Middle frontal gyrus (tissue), 1 donor: ENCODE data around the gene MELTF.

Experiments
- DNase-seq: peaks from one replicate; pipeline ENCODE4 v3.0.0-alpha.2; 2015; ENCODE audit warnings: low spot score; ENCODE audit errors: extremely low spot score

Gene MELTF

DNA sequence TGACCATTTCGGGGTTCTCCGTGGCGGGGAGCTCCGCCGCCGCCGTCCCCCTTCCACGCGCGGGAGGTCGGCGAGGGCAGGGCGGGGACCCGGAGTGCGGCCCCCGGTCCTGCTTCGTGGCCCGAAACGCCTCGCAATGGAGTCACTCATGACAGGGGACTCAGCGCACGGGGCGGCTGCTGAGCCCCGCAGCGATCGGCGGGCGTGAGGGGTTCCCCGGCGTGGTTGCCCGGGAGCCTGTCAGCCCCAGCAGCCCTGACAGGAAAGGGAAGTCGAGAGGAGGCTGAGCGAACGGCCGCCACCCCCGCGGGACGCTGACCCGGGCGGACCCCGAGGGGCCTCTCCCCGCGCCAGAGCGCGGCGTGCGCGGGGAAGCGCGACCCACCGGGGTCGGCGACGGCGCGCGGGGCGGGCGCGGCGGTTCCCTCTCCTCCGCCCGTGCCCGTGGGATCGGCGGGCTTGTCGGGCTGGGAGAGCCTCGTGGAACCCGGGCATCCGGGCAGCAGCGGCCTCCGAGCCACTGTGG is 60.4 kb downstream of the MELTF start:
- no peak for DNase-seq

DNA sequence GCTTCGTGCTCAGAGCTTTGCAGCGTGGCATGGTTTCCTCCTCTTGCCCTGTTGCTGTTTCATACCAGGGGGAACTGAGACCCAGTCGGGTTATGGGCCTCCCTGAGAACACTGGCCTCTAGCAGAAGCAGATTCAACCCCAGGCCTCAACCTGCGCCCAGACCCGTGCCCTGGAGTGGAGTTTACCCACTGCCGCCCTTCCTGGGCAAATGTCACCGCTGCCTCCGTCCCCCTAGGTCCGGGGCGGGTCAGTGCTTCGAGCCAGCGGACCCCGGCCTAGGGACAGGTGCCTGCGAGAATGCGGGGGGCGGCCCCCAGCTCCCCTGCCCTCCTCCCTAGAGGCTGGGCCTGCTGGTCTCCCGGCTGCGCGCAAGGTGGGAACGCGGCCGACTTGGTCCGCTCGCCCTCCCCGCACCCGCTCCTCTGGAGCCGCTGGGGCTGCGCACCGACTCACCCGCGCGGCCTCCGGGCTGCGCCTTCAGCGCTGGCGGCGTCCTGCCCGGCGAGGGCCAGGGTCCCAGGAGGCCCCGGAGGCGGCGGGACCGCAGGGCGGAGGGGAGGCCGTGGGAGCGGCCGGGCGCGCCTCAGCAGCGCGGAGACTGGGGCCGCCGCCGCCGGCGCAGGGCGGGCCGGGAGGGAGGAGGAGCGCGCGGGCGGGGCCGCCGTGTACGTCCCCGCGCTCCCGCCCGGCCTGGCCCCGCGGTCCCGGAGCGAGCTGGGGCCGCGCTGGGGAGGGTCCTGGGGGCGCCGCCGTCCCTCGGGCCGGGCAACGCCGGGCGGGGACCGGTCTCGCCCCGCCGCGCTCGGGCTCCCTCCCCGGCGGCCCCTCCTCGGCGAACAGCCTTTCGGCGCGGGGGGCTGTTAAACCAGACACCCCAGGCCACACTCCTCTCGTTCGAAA is 61.1 kb downstream of the MELTF start, which contains the start of gene PIGZ:
PIGZ (minus strand) TSS at position 601 of the 901 bp plus-strand sequence. CDS start 16,802 bp downstream, outside the sequence.
- no peak for DNase-seq

DNA sequence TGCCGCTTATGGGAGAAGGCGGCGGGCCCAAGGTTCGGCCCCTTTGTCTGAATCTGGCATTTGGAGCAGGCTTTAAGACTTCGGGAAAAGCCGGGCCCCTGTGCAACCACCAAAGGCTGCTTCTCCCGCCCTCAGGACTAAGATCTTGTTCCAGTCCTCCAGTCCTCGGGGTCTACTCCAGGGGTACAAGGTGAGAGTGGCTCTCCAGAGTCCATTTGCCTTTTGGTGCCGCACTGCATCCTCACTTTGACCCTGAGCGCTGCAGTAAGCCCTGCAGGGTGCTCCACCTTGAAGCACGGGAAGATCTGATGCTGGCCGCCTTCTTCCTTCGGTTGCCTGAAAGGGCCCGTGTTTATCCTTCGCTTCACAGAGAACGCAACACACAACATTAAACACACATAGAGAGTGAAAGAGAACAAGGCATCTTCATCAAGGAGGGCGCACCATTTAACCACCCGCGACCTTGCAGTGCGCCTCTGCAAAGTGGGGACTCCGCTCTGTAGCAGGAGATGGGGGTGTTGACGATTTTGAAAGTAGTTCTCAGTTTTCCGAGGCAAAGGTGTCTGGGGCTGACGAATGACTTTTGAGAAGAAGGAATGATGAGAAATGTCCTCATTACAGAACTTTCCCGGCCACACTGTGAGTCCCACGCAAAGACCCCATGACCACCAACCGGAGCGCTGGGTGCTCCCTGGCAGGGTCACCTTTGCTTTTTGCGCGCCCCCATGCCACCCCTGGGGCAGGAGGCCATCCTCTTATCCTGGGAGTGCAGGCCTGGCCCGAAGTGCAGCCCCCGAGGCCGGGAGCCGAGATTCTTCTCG is 62.0 kb downstream of the MELTF start:
- DNase-seq: no peak

DNA sequence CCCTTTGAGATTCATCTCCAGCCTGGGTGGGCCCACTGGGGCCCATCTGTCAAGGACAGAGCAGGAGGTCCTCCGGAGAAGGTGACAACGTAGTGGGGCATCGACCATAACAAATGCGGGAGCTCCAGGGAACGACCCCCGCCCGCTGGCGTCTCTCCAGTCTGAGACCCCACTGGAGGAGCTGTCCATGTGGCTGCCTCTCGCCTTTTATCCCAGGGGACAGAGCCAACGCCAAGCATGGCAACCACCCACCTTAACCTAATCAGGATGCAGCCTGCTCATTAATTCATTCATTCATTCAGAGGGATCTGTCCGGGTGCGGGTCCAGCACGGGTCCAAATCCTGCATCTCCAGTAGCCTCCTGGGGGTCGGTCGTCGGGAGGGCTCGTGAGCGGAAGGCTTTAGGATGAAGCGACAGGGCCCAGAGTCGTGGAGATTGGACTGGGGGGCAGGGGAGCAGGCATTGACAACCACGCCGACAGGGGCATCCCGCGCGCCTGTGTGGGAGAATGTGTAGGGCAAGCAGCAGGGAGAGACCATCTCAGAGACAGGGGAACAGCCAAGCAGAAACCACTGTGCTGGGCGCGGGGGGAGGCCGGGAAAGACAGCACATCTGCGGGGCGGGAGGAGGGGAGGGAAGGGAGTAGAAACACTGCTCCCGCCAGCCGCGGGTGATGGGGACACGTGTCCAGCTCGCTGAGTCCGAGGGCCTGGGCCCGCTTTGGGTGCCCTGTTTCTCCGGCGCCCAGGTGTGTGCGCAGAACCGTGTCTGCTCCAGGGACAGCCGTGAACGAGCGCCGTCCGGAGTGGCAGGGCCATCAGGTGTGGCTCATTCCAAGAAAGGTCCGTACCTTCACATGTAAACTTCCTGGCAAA is 62.9 kb downstream of the MELTF start:
- DNase-seq: no peak

DNA sequence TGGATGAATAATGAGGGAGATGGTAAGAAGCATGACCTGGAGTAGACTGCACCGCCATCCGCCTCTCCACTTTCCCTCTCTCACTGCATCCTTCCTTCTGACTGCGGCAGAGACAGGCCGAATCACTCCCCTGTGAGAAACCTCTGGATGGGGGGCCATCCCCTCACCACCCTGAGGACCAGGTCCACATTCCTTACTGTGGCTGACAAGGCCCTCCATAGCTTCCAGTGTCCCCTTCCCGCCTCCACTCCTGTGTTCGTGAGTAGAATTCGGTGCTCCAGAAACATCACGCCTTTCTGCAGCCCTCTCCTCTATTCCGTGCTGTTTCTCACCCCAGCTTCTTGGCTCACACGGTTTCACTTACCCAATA is 63.8 kb downstream of the MELTF start:
- no peak for DNase-seq

DNA sequence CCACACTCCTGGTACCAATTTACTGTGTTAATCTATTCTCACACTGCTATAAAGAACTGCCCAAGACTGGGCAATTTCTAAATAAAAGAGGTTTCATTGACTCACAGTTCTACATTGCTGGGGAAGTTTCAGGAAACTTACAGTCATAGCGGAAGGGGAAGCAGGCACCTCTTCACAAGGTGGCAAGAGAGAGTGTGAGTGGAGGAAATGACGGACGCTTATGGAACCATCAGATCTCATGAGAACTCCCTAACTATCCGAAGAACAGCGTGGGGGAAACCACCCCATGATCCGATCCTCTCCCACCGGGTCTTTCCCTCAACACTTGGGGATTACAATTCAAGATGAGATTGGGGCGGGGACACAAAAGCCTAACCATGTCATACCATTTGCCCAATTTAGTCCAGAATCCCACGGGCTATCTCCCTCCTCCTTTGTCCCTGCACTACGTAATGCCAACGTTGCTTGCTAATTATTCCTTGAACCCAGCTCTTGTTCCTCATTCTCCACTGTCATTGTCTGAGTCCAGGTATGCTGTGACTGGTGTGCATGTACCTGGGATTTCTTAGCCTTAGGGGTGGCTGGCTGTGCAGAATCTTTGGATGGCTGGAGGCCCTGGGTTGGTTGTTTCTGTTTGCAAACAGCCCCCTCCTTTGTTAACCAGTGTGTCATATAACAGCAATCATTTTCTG is 64.4 kb downstream of the MELTF start:
- DNase-seq: no peak

DNA sequence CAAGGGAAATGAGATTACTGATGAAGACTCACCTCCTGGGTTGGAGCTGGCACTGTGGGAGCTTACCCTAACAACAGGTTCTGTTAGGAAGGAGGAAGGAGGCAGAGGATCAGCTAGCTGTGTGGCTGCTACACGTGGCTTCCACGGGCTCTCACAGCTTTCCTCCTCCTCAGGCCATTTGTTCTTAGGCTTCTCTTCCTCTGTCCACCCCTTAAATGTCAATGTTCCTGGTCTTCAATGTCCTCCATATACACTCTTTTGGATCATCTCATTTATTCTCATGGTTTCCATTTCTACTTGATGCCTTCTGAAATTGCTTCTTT is 66.0 kb downstream of the MELTF start:
- DNase-seq: no peak

GRCh38 chr3:196962930-196963630 is 66.5 kb downstream of the MELTF start:
- no peak for DNase-seq

DNA sequence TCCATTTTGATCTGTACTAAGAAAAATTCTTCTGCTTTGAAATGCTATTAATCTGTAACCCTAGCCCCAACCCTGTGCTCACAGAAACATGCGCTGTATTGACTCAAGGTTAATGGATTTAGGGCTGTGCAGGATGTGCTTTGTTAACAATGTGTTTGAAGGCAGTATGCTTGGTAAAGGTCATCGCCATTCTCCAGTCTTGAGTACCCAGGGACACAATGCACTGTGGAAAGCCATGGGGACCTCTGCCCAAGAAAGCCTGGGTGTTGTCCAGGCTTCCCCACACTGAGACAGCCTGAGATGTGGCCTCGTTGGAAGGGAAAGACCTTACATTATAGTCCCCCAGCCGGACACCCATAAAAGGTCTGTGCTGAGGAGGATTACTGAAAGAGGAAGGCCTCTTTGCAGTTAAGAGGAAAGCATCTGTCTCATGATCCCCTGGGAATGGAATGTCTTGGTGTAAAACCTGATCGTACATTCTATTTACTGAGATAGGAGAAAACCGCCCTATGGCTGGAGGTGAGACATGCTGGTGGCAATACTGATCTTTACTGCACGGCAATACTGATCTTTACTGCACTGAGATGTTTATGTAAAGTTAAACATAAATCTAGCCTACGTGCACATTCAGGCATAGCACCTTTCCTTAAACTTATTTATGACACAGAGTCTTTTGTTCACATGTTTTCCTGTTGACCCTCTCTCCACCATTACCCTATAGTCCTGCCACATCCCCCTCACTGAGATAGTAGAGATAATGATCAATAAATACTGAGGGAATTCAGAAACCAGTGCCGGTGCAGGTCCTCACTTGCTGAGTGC is 67.3 kb downstream of the MELTF start:
- no peak for DNase-seq

DNA sequence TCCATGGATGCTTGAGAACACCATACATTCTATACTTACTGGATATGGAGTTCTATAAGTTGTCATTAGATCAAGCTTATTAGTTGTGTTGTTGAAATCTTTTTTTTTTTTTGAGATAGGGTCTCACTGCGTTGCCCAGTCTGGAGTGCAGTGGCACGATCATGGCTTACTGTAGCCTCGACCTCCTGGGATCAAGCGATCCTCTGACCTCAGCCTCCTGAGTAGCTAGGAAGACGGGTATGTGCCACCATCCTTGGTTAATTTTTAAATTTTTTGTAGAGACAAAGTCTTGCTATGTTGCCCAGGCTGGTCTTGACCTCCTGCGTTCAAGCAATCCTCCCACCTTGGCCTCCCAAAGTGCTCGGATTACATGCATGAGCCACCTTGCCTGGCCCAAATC is 74.8 kb downstream of the MELTF start:
- DNase-seq: no peak
